A673 (cell line): ENCODE data around the gene CCHCR1.

Experiments
- CTCF ChIP-seq: fragments of 300-800, 200-600 bp; sonication (generic); conservative IDR thresholded peaks from 2 replicates; pipeline ENCODE4 v1.5.1; 2017; ENCODE audit warnings: low read depth, mild to moderate bottlenecking, antibody characterized with exemption, low read length, moderate library complexity, mixed read lengths
- EZH2 ChIP-seq: fragments of 200-600 bp; sonication (generic); IDR thresholded peaks from 2 replicates; pipeline ENCODE4 v1.6.1; 2017; ENCODE audit warnings: borderline replicate concordance, low read depth, mild to moderate bottlenecking, mixed read lengths, antibody characterized with exemption, low read length; ENCODE audit not compliant: poor library complexity, severe bottlenecking

DNA sequence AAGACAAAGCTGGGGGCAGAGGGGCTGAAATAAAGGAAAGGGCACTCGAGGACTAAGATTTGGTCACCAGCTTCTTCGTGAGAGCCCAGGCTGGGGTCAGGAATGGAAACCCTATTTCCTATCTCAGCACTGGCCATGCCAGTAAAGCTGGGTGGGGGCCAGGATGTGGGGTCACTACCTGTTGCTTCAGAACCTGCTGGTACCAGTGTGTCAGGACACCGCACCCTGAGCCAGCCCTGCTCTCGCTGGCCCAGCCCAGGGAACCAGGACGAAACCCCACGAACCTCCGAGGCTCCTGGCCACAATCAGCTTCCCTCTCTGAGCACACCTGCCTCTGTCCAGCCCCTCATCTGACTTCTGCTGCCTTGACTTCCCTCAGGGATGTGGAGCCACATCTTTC is 39.4 kb downstream of the CCHCR1 start:
- TF ChIP-seq CTCF (no peak), EZH2 (no peak)
